C4-2B (cell line): ENCODE measurements around the gene FOXO3B.
"Not testable (repeated sequence)": the region's sequence is repeated elsewhere in the genome, so short reads cannot be mapped to it uniquely, and the experiment has no call there.

Source experiments
- ZFX ChIP-seq: fragments of 450-650 bp; IDR thresholded peaks from 2 replicates; pipeline ENCODE4 v1.6.1; 2017
- TF ChIP-seq, protein P1 (sequence below): fragments of 450-650 bp; conservative IDR thresholded peaks from 2 replicates; pipeline ENCODE4 v1.5.1; 2017; ENCODE audit warnings: mild to moderate bottlenecking

GRCh38 chr17:18636237-18636636, 45.9 kb downstream of the FOXO3B start:
- not testable (repeated sequence) for TF ChIP-seq ZFX
- TF ChIP-seq, protein P1, sequence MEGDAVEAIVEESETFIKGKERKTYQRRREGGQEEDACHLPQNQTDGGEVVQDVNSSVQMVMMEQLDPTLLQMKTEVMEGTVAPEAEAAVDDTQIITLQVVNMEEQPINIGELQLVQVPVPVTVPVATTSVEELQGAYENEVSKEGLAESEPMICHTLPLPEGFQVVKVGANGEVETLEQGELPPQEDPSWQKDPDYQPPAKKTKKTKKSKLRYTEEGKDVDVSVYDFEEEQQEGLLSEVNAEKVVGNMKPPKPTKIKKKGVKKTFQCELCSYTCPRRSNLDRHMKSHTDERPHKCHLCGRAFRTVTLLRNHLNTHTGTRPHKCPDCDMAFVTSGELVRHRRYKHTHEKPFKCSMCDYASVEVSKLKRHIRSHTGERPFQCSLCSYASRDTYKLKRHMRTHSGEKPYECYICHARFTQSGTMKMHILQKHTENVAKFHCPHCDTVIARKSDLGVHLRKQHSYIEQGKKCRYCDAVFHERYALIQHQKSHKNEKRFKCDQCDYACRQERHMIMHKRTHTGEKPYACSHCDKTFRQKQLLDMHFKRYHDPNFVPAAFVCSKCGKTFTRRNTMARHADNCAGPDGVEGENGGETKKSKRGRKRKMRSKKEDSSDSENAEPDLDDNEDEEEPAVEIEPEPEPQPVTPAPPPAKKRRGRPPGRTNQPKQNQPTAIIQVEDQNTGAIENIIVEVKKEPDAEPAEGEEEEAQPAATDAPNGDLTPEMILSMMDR = not testable (repeated sequence)
